Endothelial cell of umbilical vein (primary cell): ENCODE data around the gene APOL4. TPM values are rescaled to one million over a fixed set of nuclear protein-coding genes. Genes with fewer than 3 reads are reported as not detected.

ENCODE experiments used
- BruUV-seq: library from RNA; stranded (reverse); fragments of 400-500 nt; replicated peaks from 2 replicates; lab custom pipeline; 2021; lab: Mats Ljungman, UMichigan
- CTCF ChIA-PET: fragments of 300-600, 350-600 bp; sonication (Branson Sonifier 250); formaldehyde crosslinking; loops from one replicate; lab custom pipeline; 2021; ENCODE audit warnings: antibody characterized with exemption, inconsistent platforms; lab: Charles Lee
- POLR2A ChIA-PET: fragments of 300-600, 350-600 bp; sonication (Branson Sonifier 250); formaldehyde crosslinking; loops from one replicate; lab custom pipeline; 2021; ENCODE audit warnings: antibody characterized with exemption, inconsistent platforms; lab: Charles Lee
- DNase-seq: peaks from one replicate; pipeline ENCODE4 v3.0.0-alpha.2; 2011; ENCODE audit warnings: low read depth, low spot score
- FAIRE-seq: peaks from 2 replicates; lab custom pipeline; 2011; peaks lifted over from hg19 to GRCh38; lab: Jason Lieb, UNC
- H2AFZ ChIP-seq: 2 replicates; pipeline ENCODE4 v1.6.0; 2012; ENCODE audit warnings: low read depth, low read length, control low read depth, inconsistent platforms
- H3K27ac ChIP-seq: 2 replicates; pipeline ENCODE4 v1.5.1; 2011; ENCODE audit warnings: low read depth, mild to moderate bottlenecking, control low read depth, low read length, moderate library complexity; ENCODE audit not compliant: insufficient read depth
- H3K27me3 ChIP-seq, 2 experiments: 2 replicates each; pipeline versions ENCODE4 v1.6.0 to v1.6.1; 2011; ENCODE audit warnings: low read length in 2 of 2, mixed read lengths in 1 of 2; ENCODE audit not compliant: control insufficient read depth in 2 of 2, insufficient read depth in 2 of 2
- H3K36me3 ChIP-seq, 2 experiments: 2 replicates in 1 of 2; 3 replicates in 1 of 2; pipeline ENCODE4 v1.5.1; 2011; ENCODE audit warnings: low read length in 2 of 2, mild to moderate bottlenecking in 1 of 2, moderate library complexity in 1 of 2; ENCODE audit not compliant: control insufficient read depth in 2 of 2, insufficient read depth in 2 of 2; ENCODE audit errors: extremely low read depth in 1 of 2
- H3K4me1 ChIP-seq: 3 replicates; pipeline ENCODE4 v1.5.1; 2011; ENCODE audit warnings: mild to moderate bottlenecking, low read length; ENCODE audit not compliant: control insufficient read depth, insufficient read depth; ENCODE audit errors: extremely low read depth
- H3K4me2 ChIP-seq: 2 replicates; pipeline ENCODE4 v1.6.1; 2011; ENCODE audit warnings: low read length, control low read depth, mixed read lengths; ENCODE audit not compliant: insufficient read depth
- H3K4me3 ChIP-seq, 3 experiments: fragments of 200-600 bp in 1 of 3; sonication (generic), shearing (Covaris generic) in 1 of 3; replicated peaks in 1 of 3; 2 replicates each; pipeline ENCODE4 v1.5.1; 2011 to 2016; ENCODE audit warnings: control low read depth in 3 of 3, low read length in 3 of 3, mild to moderate bottlenecking in 2 of 3, inconsistent platforms in 1 of 3, low read depth in 1 of 3, moderate library complexity in 1 of 3; ENCODE audit not compliant: insufficient read depth in 1 of 3
- H3K79me2 ChIP-seq: 2 replicates; pipeline ENCODE4 v1.6.0; 2012; ENCODE audit warnings: low read length, inconsistent platforms; ENCODE audit not compliant: control insufficient read depth, insufficient read depth
- H3K9ac ChIP-seq: replicated peaks from 2 replicates; pipeline ENCODE3; 2011; ENCODE audit warnings: low read length, control low read depth; ENCODE audit not compliant: insufficient read depth; ENCODE audit errors: extremely low read depth
- H3K9me1 ChIP-seq: replicated peaks from 3 replicates; pipeline ENCODE4 v1.6.0; 2011; ENCODE audit warnings: mild to moderate bottlenecking, low read length; ENCODE audit not compliant: control insufficient read depth, insufficient read depth; ENCODE audit errors: extremely low read depth
- H3K9me3 ChIP-seq: replicated peaks from 2 replicates; pipeline ENCODE4 v1.5.1; 2012; ENCODE audit warnings: low read length, inconsistent platforms; ENCODE audit not compliant: control insufficient read depth, insufficient read depth
- H4K20me1 ChIP-seq: replicated peaks from 2 replicates; pipeline ENCODE3; 2011; ENCODE audit warnings: mild to moderate bottlenecking, low read length; ENCODE audit not compliant: control insufficient read depth, insufficient read depth; ENCODE audit errors: extremely low read depth
- EZH2 ChIP-seq: IDR thresholded peaks from 2 replicates; pipeline ENCODE4 v1.6.1; 2012; ENCODE audit warnings: borderline replicate concordance, low read depth, mild to moderate bottlenecking, moderate library complexity, low read length, inconsistent platforms; ENCODE audit not compliant: severe bottlenecking
- FOS ChIP-seq: IDR thresholded peaks from 2 replicates; pipeline ENCODE4 v1.6.1; 2011; ENCODE audit warnings: mild to moderate bottlenecking, low read length, moderate library complexity, borderline replicate concordance; ENCODE audit not compliant: insufficient read depth
- GATA2 ChIP-seq: IDR thresholded peaks from 2 replicates; pipeline ENCODE4 v1.7.0; 2011; ENCODE audit warnings: low read depth, mild to moderate bottlenecking, moderate library complexity, mixed read lengths, low read length; ENCODE audit not compliant: insufficient read length, insufficient read depth
- JUN ChIP-seq: IDR thresholded peaks from 2 replicates; pipeline ENCODE4 v1.6.1; 2011; ENCODE audit warnings: borderline replicate concordance, low read depth; ENCODE audit not compliant: insufficient read length, insufficient read depth
- MYC ChIP-seq: IDR thresholded peaks from one replicate; pipeline ENCODE4 v1.6.1; 2011; ENCODE audit warnings: mild to moderate bottlenecking, low read depth, low read length
- POLR2A ChIP-seq: IDR thresholded peaks from 2 replicates; pipeline ENCODE4 v1.6.1; 2012; ENCODE audit warnings: low read depth, mild to moderate bottlenecking, control low read depth, low read length
- POLR2AphosphoS5 ChIP-seq: IDR thresholded peaks from 2 replicates; pipeline ENCODE4 v1.6.1; 2012; ENCODE audit warnings: low read depth, mild to moderate bottlenecking, control low read depth, low read length, moderate library complexity; ENCODE audit not compliant: insufficient read depth
- dilution Hi-C: fragments of 300-500 bp; cut with MboI; formaldehyde crosslinking; loops from one replicate; pipeline ENCODE4 v1.15.0; 2019; ENCODE audit warnings: low sequenced_read_pairs; ENCODE audit not compliant: extremely low pct_ligation_motif_present
- intact Hi-C: fragments of 100-400 bp; cut with micrococcal nuclease; formaldehyde crosslinking; loops from one replicate; pipeline ENCODE4 v1.10.0; 2022
- polyA plus RNA-seq, 4 experiments: library from polyadenylated mRNA; depleted of rRNA in 3 of 4; stranded (reverse) in 3 of 4; unstranded in 1 of 4; fragments of >200 nt; gene quantifications; 2 replicates each; pipeline versions ENCODE4 v1.2.1 to v1.2.3, GENCODE V29; 2011 to 2012; ENCODE audit warnings: missing spikeins in 1 of 4
- total RNA-seq: library from RNA; stranded (reverse); gene quantifications from 2 replicates; pipeline ENCODE4 v1.2.3, GENCODE V29; 2021
- TF ChIP-seq, protein P1 (sequence below): IDR thresholded peaks from 2 replicates; pipeline ENCODE4 v1.6.1; 2011; ENCODE audit not compliant: insufficient read depth, insufficient read length
- TF ChIP-seq, protein P2 (sequence below), 2 donors: IDR thresholded peaks; 1 replicate in 1 of 2; 2 replicates in 1 of 2; pipeline ENCODE4 v1.5.1; 2011; ENCODE audit warnings: low read length in 2 of 2, mild to moderate bottlenecking in 2 of 2, moderate library complexity in 2 of 2, control low read depth in 1 of 2, inconsistent platforms in 1 of 2, low read depth in 1 of 2; ENCODE audit not compliant: insufficient read depth in 1 of 2; ENCODE audit errors: extremely low read depth in 1 of 2

Gene APOL4
- total and polyA plus RNA-seq, 2 donors (not counting 3 experiments of a cell fraction or from before 2014, with no cell fraction given) = 0.33 to 0.97 TPM

DNA sequence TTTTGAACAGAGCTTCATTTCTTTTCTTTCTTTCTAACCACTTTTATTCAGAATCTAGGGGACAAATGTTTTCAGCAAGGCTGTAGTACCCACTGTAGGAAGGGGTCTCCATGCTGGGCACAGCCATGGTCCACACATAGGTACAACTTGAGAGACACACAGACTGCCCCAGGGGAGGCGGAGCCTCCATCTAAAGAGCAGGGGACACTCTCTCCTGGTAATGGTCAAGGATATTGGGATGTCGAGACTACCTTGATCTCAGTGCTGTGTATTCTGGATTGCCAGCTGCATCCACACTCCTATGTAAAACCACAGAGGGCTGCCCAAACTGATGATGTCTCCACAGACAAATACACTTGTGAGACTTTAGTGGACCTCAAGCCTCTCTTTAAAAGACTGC is 38.1 kb downstream of the APOL4 start:
- no peaks in the 10 kb centered on the region for H3K9me3 ChIP-seq
- H3K4me1 ChIP-seq = peaks cover 12% of the 10 kb centered on the region
- ChIA-PET CTCF (interaction anchor here (1.2 to 2.9 kb wide), 7 partner anchors 9 to 28 kb away, joined by 3 to 16 read pairs (median 5); no protein-coding TSS in a partner anchor), POLR2A (no interaction called here)
- DNase-seq = no peak
- no peak overlapping the region for H3K27ac ChIP-seq
- dilution Hi-C loops = no loop called here
- no TSS peak for BruUV-seq
- no peak overlapping the region for H3K4me2 ChIP-seq
- no peak for FAIRE-seq
- intact Hi-C loops = no loop called here
- no peak overlapping the region for H3K9ac ChIP-seq
- no peak overlapping the region for H3K4me3 ChIP-seq
- H3K27me3 ChIP-seq = peaks cover 3 to 7% of the 10 kb centered on the region in 2 experiments
- no peaks in the 10 kb centered on the region for H3K9me1 ChIP-seq
- H3K36me3 ChIP-seq = no peaks in the 10 kb centered on the region
- no peak for TF ChIP-seq POLR2A
- no peak for TF ChIP-seq EZH2
- TF ChIP-seq JUN = no peak
- TF ChIP-seq, protein P1, sequence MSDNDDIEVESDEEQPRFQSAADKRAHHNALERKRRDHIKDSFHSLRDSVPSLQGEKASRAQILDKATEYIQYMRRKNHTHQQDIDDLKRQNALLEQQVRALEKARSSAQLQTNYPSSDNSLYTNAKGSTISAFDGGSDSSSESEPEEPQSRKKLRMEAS = no peak
- no peak for TF ChIP-seq FOS
- TF ChIP-seq POLR2AphosphoS5 = no peak
- no peak for TF ChIP-seq MYC
- no peak for TF ChIP-seq GATA2
- TF ChIP-seq, protein P2, sequence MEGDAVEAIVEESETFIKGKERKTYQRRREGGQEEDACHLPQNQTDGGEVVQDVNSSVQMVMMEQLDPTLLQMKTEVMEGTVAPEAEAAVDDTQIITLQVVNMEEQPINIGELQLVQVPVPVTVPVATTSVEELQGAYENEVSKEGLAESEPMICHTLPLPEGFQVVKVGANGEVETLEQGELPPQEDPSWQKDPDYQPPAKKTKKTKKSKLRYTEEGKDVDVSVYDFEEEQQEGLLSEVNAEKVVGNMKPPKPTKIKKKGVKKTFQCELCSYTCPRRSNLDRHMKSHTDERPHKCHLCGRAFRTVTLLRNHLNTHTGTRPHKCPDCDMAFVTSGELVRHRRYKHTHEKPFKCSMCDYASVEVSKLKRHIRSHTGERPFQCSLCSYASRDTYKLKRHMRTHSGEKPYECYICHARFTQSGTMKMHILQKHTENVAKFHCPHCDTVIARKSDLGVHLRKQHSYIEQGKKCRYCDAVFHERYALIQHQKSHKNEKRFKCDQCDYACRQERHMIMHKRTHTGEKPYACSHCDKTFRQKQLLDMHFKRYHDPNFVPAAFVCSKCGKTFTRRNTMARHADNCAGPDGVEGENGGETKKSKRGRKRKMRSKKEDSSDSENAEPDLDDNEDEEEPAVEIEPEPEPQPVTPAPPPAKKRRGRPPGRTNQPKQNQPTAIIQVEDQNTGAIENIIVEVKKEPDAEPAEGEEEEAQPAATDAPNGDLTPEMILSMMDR (IDR thresholded peaks at IDR 0.05; ENCODE audit: extremely low read depth in 1 of 2, insufficient read depth in 1 of 2, low read depth in 1 of 2, low read length in 2 of 2) = no peak
- no peak overlapping the region for H2AFZ ChIP-seq
- H4K20me1 ChIP-seq = no peaks in the 10 kb centered on the region
- no peaks in the 10 kb centered on the region for H3K79me2 ChIP-seq
